ENCODE results near the gene ISG20L2.
A peak's percentile ranks its signal among the peaks of the same experiment; 100 is the strongest.

ISG20L2 gene

GRCh38 chr1:156725683-156726280 is 2.8 kb downstream of the ISG20L2 start:
- TF ChIP-seq CTCF (IDR thresholded peaks at IDR 0.05; ENCODE audit: insufficient read depth, missing control alignments): peak; percentile 99
- peak; percentile 84 for DNase-seq (ENCODE audit: insufficient read length, low spot score)
- no peak for FAIRE-seq

GRCh38 chr1:156721535-156721934 is 7.0 kb downstream of the ISG20L2 start:
- no peak for FAIRE-seq
- TF ChIP-seq CTCF (IDR thresholded peaks at IDR 0.05; ENCODE audit: insufficient read depth, missing control alignments): no peak

GRCh38 chr1:156721131-156721530 is 7.4 kb downstream of the ISG20L2 start:
- FAIRE-seq (no peak), DNase-seq (ENCODE audit: insufficient read length, low spot score) (no peak)
- no peak for TF ChIP-seq CTCF (IDR thresholded peaks at IDR 0.05; ENCODE audit: insufficient read depth, missing control alignments)

More at GRCh38 chr1:156721535-156721934, 7.0 kb downstream of the ISG20L2 start:
- DNase-seq (ENCODE audit: insufficient read length, low spot score): no peak

- no peak for DNase-seq (ENCODE audit: insufficient read length, low spot score)
- FAIRE-seq: no peak
- no peak for TF ChIP-seq CTCF (IDR thresholded peaks at IDR 0.05; ENCODE audit: insufficient read depth, missing control alignments)
These were observed 11.2 kb downstream of the ISG20L2 start for GRCh38 chr1:156717351-156717750.

- no peak for TF ChIP-seq CTCF (IDR thresholded peaks at IDR 0.05; ENCODE audit: insufficient read depth, missing control alignments)
- DNase-seq (ENCODE audit: insufficient read length, low spot score): no peak
- FAIRE-seq: no peak
These were observed 13.7 kb downstream of the ISG20L2 start for GRCh38 chr1:156714830-156715229.

- FAIRE-seq (no peak), DNase-seq (ENCODE audit: insufficient read length, low spot score) (no peak)
- TF ChIP-seq CTCF (IDR thresholded peaks at IDR 0.05; ENCODE audit: insufficient read depth, missing control alignments): no peak
These were observed 15.9 kb downstream of the ISG20L2 start for GRCh38 chr1:156712626-156713025.

- DNase-seq (ENCODE audit: insufficient read length, low spot score) (no peak), FAIRE-seq (no peak)
- no peak for TF ChIP-seq CTCF (IDR thresholded peaks at IDR 0.05; ENCODE audit: insufficient read depth, missing control alignments)
These were observed 17.4 kb downstream of the ISG20L2 start for GRCh38 chr1:156711011-156711817.
